HepG2 (cell line): Measurements from ENCODE around the gene DNASE1. TPM values are rescaled to one million over a fixed set of nuclear protein-coding genes. Genes with fewer than 3 reads are reported as not detected.
A peak's percentile ranks its signal among the peaks of the same experiment; 100 is the strongest.

Experiments
- BHLHE40 ChIP-seq: IDR thresholded peaks from 2 replicates; pipeline ENCODE4 v1.6.1; 2011; ENCODE audit warnings: low read length, improper control_type of control experiment
- EED ChIP-seq: sonication (generic); formaldehyde crosslinking; IDR thresholded peaks from 2 replicates; pipeline ENCODE4 v1.5.0; 2020; ENCODE audit warnings: mild to moderate bottlenecking, missing genetic modification reagents
- ELF4 ChIP-seq: sonication (generic); formaldehyde crosslinking; IDR thresholded peaks from 2 replicates; pipeline ENCODE4 v1.5.0; 2020; ENCODE audit warnings: missing genetic modification reagents, mild to moderate bottlenecking, moderate library complexity, borderline replicate concordance
- FOXJ3 ChIP-seq: sonication (generic); formaldehyde crosslinking; IDR thresholded peaks from 2 replicates; pipeline ENCODE4 v1.4.0; 2020; ENCODE audit warnings: missing genetic modification reagents, mild to moderate bottlenecking, borderline replicate concordance
- GTF2F1 ChIP-seq: fragments of 150-350 bp; IDR thresholded peaks from 2 replicates; pipeline ENCODE4 v1.6.1; 2014; ENCODE audit warnings: low read length
- MED8 ChIP-seq: sonication (generic); formaldehyde crosslinking; IDR thresholded peaks from 2 replicates; pipeline ENCODE4 v1.8.1; 2023; ENCODE audit warnings: mild to moderate bottlenecking, missing genetic modification reagents; ENCODE audit not compliant: insufficient replicate concordance
- MEIS2 ChIP-seq: sonication (generic); formaldehyde crosslinking; IDR thresholded peaks from 2 replicates; pipeline ENCODE4 v1.9.0; 2021; ENCODE audit warnings: mild to moderate bottlenecking, missing genetic modification reagents
- PHF21A ChIP-seq: sonication (generic); formaldehyde crosslinking; IDR thresholded peaks from 2 replicates; pipeline ENCODE4 v1.5.0; 2020; ENCODE audit warnings: mild to moderate bottlenecking, missing genetic modification reagents
- TEAD3 ChIP-seq: optimal IDR thresholded peaks from 2 replicates; pipeline ENCODE3; 2016; ENCODE audit warnings: borderline replicate concordance
- ZMYM2 ChIP-seq: sonication (generic); formaldehyde crosslinking; IDR thresholded peaks from 2 replicates; pipeline ENCODE4 v1.8.0; 2022; ENCODE audit warnings: mild to moderate bottlenecking, missing genetic modification reagents
- ZMYM3 ChIP-seq: sonication (generic); formaldehyde crosslinking; IDR thresholded peaks from 2 replicates; pipeline ENCODE4 v1.5.1; 2020; ENCODE audit warnings: mild to moderate bottlenecking, missing genetic modification reagents
- ZMYM4 ChIP-seq: sonication (generic); formaldehyde crosslinking; IDR thresholded peaks from 2 replicates; pipeline ENCODE4 v1.8.1; 2023; ENCODE audit warnings: mild to moderate bottlenecking, missing genetic modification reagents
- ZNF446 ChIP-seq: sonication (generic); formaldehyde crosslinking; IDR thresholded peaks from 2 replicates; pipeline ENCODE4 v1.5.0; 2020; ENCODE audit warnings: mild to moderate bottlenecking, missing genetic modification reagents
- ZNF510 ChIP-seq: sonication (generic); formaldehyde crosslinking; IDR thresholded peaks from 2 replicates; pipeline ENCODE4 v1.4.0; 2020; ENCODE audit warnings: low read depth, mild to moderate bottlenecking, missing genetic modification reagents
- ZNF546 ChIP-seq: sonication (generic); formaldehyde crosslinking; conservative IDR thresholded peaks from 2 replicates; pipeline ENCODE4 v1.8.1; 2023; ENCODE audit warnings: mild to moderate bottlenecking, missing genetic modification reagents
- polyA plus RNA-seq, 8 experiments: library from polyadenylated mRNA; depleted of rRNA in 3 of 8; stranded (reverse) in 7 of 8; unstranded in 1 of 8; fragments of >200 nt; fragmentation: Illumina TruSeq in 4 of 8; extraction: Trizol in 4 of 8; gene quantifications; 2 replicates each; pipeline versions ENCODE4 v1.2.1 to v1.2.3, GENCODE V29; 2011 to 2016; ENCODE audit warnings: low read depth in 4 of 8, missing spikeins in 1 of 8, mixed read lengths in 1 of 8; ENCODE audit not compliant: insufficient read depth in 1 of 8
- total RNA-seq, 5 experiments: library from RNA; depleted of rRNA; stranded (reverse); fragments of >200 nt; fragmentation: Illumina TruSeq; extraction: Trizol; gene quantifications; 2 replicates each; pipeline ENCODE4 v1.2.3, GENCODE V29; 2016; ENCODE audit warnings: low read depth in 1 of 5
- TF ChIP-seq, protein P1 (sequence below): sonication (generic); formaldehyde crosslinking; IDR thresholded peaks from 2 replicates; pipeline ENCODE4 v1.5.0; 2020; ENCODE audit warnings: mild to moderate bottlenecking, missing genetic modification reagents, borderline replicate concordance
- TF ChIP-seq, protein P2 (sequence below): sonication (generic); formaldehyde crosslinking; IDR thresholded peaks from 2 replicates; pipeline ENCODE4 v1.4.0; 2020; ENCODE audit warnings: missing genetic modification reagents
- TF ChIP-seq, protein P3 (sequence below): IDR thresholded peaks from 2 replicates; pipeline ENCODE4 v1.6.1; 2018; ENCODE audit warnings: missing genetic modification reagents

DNASE1 gene
- total and polyA plus RNA-seq, 2 of the 13 experiments (the other 11 are each of a cell fraction or from before 2014, with no cell fraction given): 7.1 to 11.1 TPM

DNA sequence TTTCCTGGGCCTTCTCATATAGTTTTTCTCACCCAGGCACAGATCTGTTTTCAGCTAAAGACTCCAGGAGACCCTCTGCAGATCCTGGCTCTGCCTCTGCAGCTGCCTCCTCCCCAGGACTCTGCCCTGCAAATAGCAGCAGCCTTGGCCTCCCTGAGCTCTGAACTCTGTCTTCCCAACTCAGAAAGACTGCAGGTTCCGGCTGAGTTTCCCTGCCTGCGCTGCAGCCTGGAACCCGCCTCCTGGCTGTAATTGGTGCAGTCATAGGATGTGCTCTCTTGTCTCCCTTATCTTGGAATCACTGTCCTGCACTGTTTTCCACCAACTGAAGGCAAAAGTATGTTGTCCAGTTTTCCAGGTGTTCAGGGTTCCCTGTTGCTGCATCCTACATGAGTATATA lies 14.3 kb upstream of the DNASE1 start (continued):
- TF ChIP-seq PHF21A (CRISPR knock-in tag) (no peak), EED (CRISPR knock-in tag) (no peak), GTF2F1 (no peak), TEAD3 (CRISPR knock-in tag) (peak; percentile 54), ELF4 (CRISPR knock-in tag) (no peak), MED8 (CRISPR knock-in tag) (no peak), ZNF546 (no peak), ZNF446 (no peak), BHLHE40 (no peak), ZMYM3 (no peak), ZMYM4 (CRISPR knock-in tag) (peak; percentile 47), ZNF510 (CRISPR knock-in tag) (no peak), MEIS2 (CRISPR knock-in tag) (0 out of 2 replicates have a peak, but pooled peaks have one; percentile 29), FOXJ3 (CRISPR knock-in tag) (0 out of 2 replicates have a peak, but pooled peaks have one; percentile 52), ZMYM2 (CRISPR knock-in tag) (0 out of 2 replicates have a peak, but pooled peaks have one; percentile 23)
- TF ChIP-seq, protein P1, sequence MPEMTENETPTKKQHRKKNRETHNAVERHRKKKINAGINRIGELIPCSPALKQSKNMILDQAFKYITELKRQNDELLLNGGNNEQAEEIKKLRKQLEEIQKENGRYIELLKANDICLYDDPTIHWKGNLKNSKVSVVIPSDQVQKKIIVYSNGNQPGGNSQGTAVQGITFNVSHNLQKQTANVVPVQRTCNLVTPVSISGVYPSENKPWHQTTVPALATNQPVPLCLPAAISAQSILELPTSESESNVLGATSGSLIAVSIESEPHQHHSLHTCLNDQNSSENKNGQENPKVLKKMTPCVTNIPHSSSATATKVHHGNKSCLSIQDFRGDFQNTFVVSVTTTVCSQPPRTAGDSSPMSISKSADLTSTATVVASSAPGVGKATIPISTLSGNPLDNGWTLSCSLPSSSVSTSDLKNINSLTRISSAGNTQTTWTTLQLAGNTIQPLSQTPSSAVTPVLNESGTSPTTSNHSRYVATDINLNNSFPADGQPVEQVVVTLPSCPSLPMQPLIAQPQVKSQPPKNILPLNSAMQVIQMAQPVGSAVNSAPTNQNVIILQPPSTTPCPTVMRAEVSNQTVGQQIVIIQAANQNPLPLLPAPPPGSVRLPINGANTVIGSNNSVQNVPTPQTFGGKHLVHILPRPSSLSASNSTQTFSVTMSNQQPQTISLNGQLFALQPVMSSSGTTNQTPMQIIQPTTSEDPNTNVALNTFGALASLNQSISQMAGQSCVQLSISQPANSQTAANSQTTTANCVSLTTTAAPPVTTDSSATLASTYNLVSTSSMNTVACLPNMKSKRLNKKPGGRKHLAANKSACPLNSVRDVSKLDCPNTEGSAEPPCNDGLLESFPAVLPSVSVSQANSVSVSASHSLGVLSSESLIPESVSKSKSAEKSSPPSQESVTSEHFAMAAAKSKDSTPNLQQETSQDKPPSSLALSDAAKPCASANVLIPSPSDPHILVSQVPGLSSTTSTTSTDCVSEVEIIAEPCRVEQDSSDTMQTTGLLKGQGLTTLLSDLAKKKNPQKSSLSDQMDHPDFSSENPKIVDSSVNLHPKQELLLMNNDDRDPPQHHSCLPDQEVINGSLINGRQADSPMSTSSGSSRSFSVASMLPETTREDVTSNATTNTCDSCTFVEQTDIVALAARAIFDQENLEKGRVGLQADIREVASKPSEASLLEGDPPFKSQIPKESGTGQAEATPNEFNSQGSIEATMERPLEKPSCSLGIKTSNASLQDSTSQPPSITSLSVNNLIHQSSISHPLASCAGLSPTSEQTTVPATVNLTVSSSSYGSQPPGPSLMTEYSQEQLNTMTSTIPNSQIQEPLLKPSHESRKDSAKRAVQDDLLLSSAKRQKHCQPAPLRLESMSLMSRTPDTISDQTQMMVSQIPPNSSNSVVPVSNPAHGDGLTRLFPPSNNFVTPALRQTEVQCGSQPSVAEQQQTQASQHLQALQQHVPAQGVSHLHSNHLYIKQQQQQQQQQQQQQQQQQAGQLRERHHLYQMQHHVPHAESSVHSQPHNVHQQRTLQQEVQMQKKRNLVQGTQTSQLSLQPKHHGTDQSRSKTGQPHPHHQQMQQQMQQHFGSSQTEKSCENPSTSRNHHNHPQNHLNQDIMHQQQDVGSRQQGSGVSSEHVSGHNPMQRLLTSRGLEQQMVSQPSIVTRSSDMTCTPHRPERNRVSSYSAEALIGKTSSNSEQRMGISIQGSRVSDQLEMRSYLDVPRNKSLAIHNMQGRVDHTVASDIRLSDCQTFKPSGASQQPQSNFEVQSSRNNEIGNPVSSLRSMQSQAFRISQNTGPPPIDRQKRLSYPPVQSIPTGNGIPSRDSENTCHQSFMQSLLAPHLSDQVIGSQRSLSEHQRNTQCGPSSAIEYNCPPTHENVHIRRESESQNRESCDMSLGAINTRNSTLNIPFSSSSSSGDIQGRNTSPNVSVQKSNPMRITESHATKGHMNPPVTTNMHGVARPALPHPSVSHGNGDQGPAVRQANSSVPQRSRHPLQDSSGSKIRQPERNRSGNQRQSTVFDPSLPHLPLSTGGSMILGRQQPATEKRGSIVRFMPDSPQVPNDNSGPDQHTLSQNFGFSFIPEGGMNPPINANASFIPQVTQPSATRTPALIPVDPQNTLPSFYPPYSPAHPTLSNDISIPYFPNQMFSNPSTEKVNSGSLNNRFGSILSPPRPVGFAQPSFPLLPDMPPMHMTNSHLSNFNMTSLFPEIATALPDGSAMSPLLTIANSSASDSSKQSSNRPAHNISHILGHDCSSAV (CRISPR knock-in tag): no peak
- TF ChIP-seq, protein P2, sequence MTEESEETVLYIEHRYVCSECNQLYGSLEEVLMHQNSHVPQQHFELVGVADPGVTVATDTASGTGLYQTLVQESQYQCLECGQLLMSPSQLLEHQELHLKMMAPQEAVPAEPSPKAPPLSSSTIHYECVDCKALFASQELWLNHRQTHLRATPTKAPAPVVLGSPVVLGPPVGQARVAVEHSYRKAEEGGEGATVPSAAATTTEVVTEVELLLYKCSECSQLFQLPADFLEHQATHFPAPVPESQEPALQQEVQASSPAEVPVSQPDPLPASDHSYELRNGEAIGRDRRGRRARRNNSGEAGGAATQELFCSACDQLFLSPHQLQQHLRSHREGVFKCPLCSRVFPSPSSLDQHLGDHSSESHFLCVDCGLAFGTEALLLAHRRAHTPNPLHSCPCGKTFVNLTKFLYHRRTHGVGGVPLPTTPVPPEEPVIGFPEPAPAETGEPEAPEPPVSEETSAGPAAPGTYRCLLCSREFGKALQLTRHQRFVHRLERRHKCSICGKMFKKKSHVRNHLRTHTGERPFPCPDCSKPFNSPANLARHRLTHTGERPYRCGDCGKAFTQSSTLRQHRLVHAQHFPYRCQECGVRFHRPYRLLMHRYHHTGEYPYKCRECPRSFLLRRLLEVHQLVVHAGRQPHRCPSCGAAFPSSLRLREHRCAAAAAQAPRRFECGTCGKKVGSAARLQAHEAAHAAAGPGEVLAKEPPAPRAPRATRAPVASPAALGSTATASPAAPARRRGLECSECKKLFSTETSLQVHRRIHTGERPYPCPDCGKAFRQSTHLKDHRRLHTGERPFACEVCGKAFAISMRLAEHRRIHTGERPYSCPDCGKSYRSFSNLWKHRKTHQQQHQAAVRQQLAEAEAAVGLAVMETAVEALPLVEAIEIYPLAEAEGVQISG (CRISPR knock-in tag): peak; percentile 42; the same call in 1 of the 2 replicates
- TF ChIP-seq, protein P3, sequence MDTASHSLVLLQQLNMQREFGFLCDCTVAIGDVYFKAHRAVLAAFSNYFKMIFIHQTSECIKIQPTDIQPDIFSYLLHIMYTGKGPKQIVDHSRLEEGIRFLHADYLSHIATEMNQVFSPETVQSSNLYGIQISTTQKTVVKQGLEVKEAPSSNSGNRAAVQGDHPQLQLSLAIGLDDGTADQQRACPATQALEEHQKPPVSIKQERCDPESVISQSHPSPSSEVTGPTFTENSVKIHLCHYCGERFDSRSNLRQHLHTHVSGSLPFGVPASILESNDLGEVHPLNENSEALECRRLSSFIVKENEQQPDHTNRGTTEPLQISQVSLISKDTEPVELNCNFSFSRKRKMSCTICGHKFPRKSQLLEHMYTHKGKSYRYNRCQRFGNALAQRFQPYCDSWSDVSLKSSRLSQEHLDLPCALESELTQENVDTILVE: 0 out of 2 replicates have a peak, but pooled peaks have one; percentile 17
